Measurements from ENCODE around the gene AGBL4. TPM values are rescaled to one million over a fixed set of nuclear protein-coding genes. Genes with fewer than 3 reads are reported as not detected.

Gene AGBL4
- polyA plus RNA-seq, 1 donor (not counting 4 experiments of a cell fraction or from before 2014, with no cell fraction given), result not detected

DNA sequence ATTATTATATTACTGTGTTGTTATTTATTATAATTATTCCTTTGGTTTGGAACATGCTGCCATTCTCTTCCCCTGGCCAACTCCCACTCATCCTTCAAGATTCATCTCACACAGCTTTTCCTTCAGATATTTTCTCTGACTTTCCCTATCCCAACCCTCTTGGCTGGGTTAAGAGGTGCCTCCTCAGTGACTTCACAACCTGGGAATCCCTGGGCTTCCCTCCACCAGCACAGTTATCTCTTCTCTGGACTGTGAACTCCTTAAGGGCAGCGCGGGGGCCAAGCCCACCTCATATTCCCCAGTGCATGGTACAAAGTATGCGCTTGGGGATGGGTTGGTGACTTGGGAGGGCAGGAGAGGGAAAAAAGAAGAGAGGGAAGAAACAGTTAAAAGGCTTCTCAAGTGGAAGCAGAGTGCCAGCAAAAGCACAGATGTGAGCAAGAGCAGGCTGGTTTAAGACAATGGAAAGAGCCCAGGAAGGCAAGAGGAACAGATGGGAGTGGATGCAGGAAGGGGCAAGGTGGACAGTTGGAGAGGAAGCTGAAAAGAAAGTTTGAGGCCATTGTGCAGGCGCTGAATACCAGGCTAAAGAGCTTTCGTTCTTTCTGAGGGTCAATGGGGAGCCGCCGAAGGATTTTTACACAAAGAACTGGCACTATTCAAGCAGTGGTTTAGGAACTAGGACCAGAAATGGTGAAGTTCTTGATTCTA, 1379.4 kb downstream of the AGBL4 start:
- no peak overlapping the region for H2AFZ ChIP-seq (ENCODE audit: control insufficient read depth, low read length)
- H3K9me1 ChIP-seq (ENCODE audit: control insufficient read depth, extremely low read depth, insufficient read depth, low read length), result no peaks in the 10 kb centered on the region
- no peaks in the 10 kb centered on the region for H4K20me1 ChIP-seq (ENCODE audit: control insufficient read depth, extremely low read depth, insufficient read depth, low read length)
- TF ChIP-seq EZH2 (IDR thresholded peaks at IDR 0.05; ENCODE audit: low read length), result no peak
- TF ChIP-seq, protein P1, sequence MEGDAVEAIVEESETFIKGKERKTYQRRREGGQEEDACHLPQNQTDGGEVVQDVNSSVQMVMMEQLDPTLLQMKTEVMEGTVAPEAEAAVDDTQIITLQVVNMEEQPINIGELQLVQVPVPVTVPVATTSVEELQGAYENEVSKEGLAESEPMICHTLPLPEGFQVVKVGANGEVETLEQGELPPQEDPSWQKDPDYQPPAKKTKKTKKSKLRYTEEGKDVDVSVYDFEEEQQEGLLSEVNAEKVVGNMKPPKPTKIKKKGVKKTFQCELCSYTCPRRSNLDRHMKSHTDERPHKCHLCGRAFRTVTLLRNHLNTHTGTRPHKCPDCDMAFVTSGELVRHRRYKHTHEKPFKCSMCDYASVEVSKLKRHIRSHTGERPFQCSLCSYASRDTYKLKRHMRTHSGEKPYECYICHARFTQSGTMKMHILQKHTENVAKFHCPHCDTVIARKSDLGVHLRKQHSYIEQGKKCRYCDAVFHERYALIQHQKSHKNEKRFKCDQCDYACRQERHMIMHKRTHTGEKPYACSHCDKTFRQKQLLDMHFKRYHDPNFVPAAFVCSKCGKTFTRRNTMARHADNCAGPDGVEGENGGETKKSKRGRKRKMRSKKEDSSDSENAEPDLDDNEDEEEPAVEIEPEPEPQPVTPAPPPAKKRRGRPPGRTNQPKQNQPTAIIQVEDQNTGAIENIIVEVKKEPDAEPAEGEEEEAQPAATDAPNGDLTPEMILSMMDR (optimal IDR thresholded peaks at IDR 0.05 in 1 of 3, IDR thresholded peaks at IDR 0.05 in 1 of 3, conservative IDR thresholded peaks at IDR 0.05 in 1 of 3; ENCODE audit: extremely low read depth in 1 of 3, insufficient read depth in 2 of 3, low read length in 3 of 3), result no peak
- no peaks in the 10 kb centered on the region for H3K36me3 ChIP-seq (ENCODE audit: control insufficient read depth in 2 of 2, extremely low read depth in 1 of 2, insufficient read depth in 2 of 2, low read length in 2 of 2)
- no peaks in the 10 kb centered on the region for H3K9me3 ChIP-seq (ENCODE audit: control insufficient read depth, low read depth, low read length)
- no peak overlapping the region for H3K4me2 ChIP-seq (ENCODE audit: control insufficient read depth, extremely low read depth, insufficient read depth, low read depth, low read length)
- no peaks in the 10 kb centered on the region for H3K79me2 ChIP-seq (ENCODE audit: control insufficient read depth, insufficient read depth, low read length)
- H3K4me3 ChIP-seq (ENCODE audit: control insufficient read depth in 2 of 3, extremely low read depth in 1 of 3, insufficient read depth in 2 of 3, low read depth in 1 of 3, low read length in 3 of 3), result no peak overlapping the region
- dilution Hi-C loops (cut with MboI; ENCODE audit: extremely low pct_ligation_motif_present, low sequenced_read_pairs), result no loop called here
- H3K4me1 ChIP-seq (ENCODE audit: control insufficient read depth, extremely low read depth, insufficient read depth, low read length), result no peaks in the 10 kb centered on the region
- DNase-seq (ENCODE audit: low read depth, low spot score) (no peak), FAIRE-seq (no peak)
- no peak overlapping the region for H3K9ac ChIP-seq (ENCODE audit: control insufficient read depth, extremely low read depth, insufficient read depth, low read length)
- no peak overlapping the region for H3K27ac ChIP-seq (ENCODE audit: control insufficient read depth, insufficient read depth, low read length)
- peaks cover 3% of the 10 kb centered on the region for H3K27me3 ChIP-seq (ENCODE audit: control insufficient read depth, extremely low read depth, insufficient read depth, low read length)

DNA sequence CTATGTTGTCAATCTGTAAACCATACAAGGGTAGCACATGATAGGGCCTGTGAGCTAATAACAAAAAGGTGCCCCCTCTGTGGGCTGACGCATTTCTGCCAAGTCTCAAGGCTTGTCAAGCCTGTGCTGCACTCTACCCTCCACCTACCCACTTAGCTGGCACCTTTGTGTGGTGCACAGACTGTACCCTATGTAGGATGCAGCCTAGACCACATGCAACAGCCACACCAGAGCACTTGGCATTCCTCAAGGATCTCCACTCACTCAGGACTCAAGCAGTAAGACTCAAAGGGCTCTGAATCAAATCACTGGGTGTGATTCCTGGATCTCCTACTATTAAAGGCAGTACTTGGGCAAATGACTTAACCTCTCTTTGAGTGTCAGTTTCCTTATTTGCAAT, 1380.6 kb downstream of the AGBL4 start:
- no peaks in the 10 kb centered on the region for H4K20me1 ChIP-seq (ENCODE audit: control insufficient read depth, extremely low read depth, insufficient read depth, low read length)
- no peaks in the 10 kb centered on the region for H3K79me2 ChIP-seq (ENCODE audit: control insufficient read depth, insufficient read depth, low read length)
- DNase-seq (ENCODE audit: low read depth, low spot score) (no peak), FAIRE-seq (no peak)
- dilution Hi-C loops (cut with MboI; ENCODE audit: extremely low pct_ligation_motif_present, low sequenced_read_pairs), result no loop called here
- H2AFZ ChIP-seq (ENCODE audit: control insufficient read depth, low read length), result no peak overlapping the region
- no peaks in the 10 kb centered on the region for H3K4me1 ChIP-seq (ENCODE audit: control insufficient read depth, extremely low read depth, insufficient read depth, low read length)
- H3K27me3 ChIP-seq (ENCODE audit: control insufficient read depth, extremely low read depth, insufficient read depth, low read length), result peaks cover 3% of the 10 kb centered on the region
- no peaks in the 10 kb centered on the region for H3K9me1 ChIP-seq (ENCODE audit: control insufficient read depth, extremely low read depth, insufficient read depth, low read length)
- no peak overlapping the region for H3K27ac ChIP-seq (ENCODE audit: control insufficient read depth, insufficient read depth, low read length)
- H3K4me3 ChIP-seq (ENCODE audit: control insufficient read depth in 2 of 3, extremely low read depth in 1 of 3, insufficient read depth in 2 of 3, low read depth in 1 of 3, low read length in 3 of 3), result no peak overlapping the region
- TF ChIP-seq, protein P1 (optimal IDR thresholded peaks at IDR 0.05 in 1 of 3, IDR thresholded peaks at IDR 0.05 in 1 of 3, conservative IDR thresholded peaks at IDR 0.05 in 1 of 3; ENCODE audit: extremely low read depth in 1 of 3, insufficient read depth in 2 of 3, low read length in 3 of 3), result no peak
- no peak for TF ChIP-seq EZH2 (IDR thresholded peaks at IDR 0.05; ENCODE audit: low read length)
- H3K9ac ChIP-seq (ENCODE audit: control insufficient read depth, extremely low read depth, insufficient read depth, low read length), result no peak overlapping the region
- no peaks in the 10 kb centered on the region for H3K36me3 ChIP-seq (ENCODE audit: control insufficient read depth in 2 of 2, extremely low read depth in 1 of 2, insufficient read depth in 2 of 2, low read length in 2 of 2)
- no peak overlapping the region for H3K4me2 ChIP-seq (ENCODE audit: control insufficient read depth, extremely low read depth, insufficient read depth, low read depth, low read length)
- no peaks in the 10 kb centered on the region for H3K9me3 ChIP-seq (ENCODE audit: control insufficient read depth, low read depth, low read length)

Data from keratinocyte (primary cell).